ENCODE measurements around the gene FBXO24.
"Not testable (repeated sequence)": the region's sequence is repeated elsewhere in the genome, so short reads cannot be mapped to it uniquely, and the experiment has no call there.

Gene FBXO24

GRCh38 chr7:100586266-100587025 is at the start of gene FBXO24:
TSS of gene FBXO24 (plus strand) at chr7:100586328. CDS start at chr7:100586626, 298 bp downstream.
- peak; percentile 100 for FAIRE-seq

GRCh38 chr7:100536695-100537094 is 49.4 kb upstream of the FBXO24 start:
- FAIRE-seq = not testable (repeated sequence)

GRCh38 chr7:100538348-100538653 is 47.8 kb upstream of the FBXO24 start:
- FAIRE-seq = no peak

GRCh38 chr7:100538654-100539435 is 47.3 kb upstream of the FBXO24 start, which contains the start of gene AGFG2:
TSS of gene AGFG2 (plus strand) at chr7:100539203. CDS start at chr7:100539347, 144 bp downstream.
- FAIRE-seq = peak; percentile 99

GRCh38 chr7:100539436-100540006 is 46.6 kb upstream of the FBXO24 start:
- FAIRE-seq = no peak

GRCh38 chr7:100540073-100540723 is 45.9 kb upstream of the FBXO24 start:
- FAIRE-seq = no peak

- FAIRE-seq = not testable (repeated sequence)
Observed at GRCh38 chr7:100541309-100541708, 44.8 kb upstream of the FBXO24 start.

- no peak for FAIRE-seq
Observed at GRCh38 chr7:100543586-100543985, 42.5 kb upstream of the FBXO24 start.

GRCh38 chr7:100544386-100544785 is 41.7 kb upstream of the FBXO24 start:
- FAIRE-seq = no peak

GRCh38 chr7:100544967-100545359 is 41.2 kb upstream of the FBXO24 start:
- FAIRE-seq = no peak

GRCh38 chr7:100545360-100546128 is 40.6 kb upstream of the FBXO24 start:
- FAIRE-seq = peak; percentile 97

GRCh38 chr7:100546129-100546925 is 39.8 kb upstream of the FBXO24 start:
- FAIRE-seq = no peak

GRCh38 chr7:100546926-100547800 is 39.0 kb upstream of the FBXO24 start:
- no peak for FAIRE-seq

- FAIRE-seq = no peak
Observed at GRCh38 chr7:100547872-100548271, 38.3 kb upstream of the FBXO24 start.

GRCh38 chr7:100548446-100548845 is 37.7 kb upstream of the FBXO24 start:
- FAIRE-seq = not testable (repeated sequence)

GRCh38 chr7:100552532-100552931 is 33.6 kb upstream of the FBXO24 start:
- no peak for FAIRE-seq

- FAIRE-seq = no peak
Observed at GRCh38 chr7:100553032-100553431, 33.1 kb upstream of the FBXO24 start.

GRCh38 chr7:100555701-100556100 is 30.4 kb upstream of the FBXO24 start:
- FAIRE-seq = no peak

- FAIRE-seq = no peak
Observed at GRCh38 chr7:100556541-100556940, 29.6 kb upstream of the FBXO24 start.

- no peak for FAIRE-seq
Observed at GRCh38 chr7:100559127-100559526, 27.0 kb upstream of the FBXO24 start.
